ENCODE results near the gene BTG1.

Gene BTG1

GRCh38 chr12:92145731-92146496 is at the start of gene BTG1:
Gene BTG1 (minus strand): TSS chr12:92145846. CDS start chr12:92145535, 311 bp downstream.
- peak; percentile 96 for DNase-seq (ENCODE audit: low read depth)

GRCh38 chr12:92194561-92194960 is 48.9 kb upstream of the BTG1 start:
- no peak for DNase-seq (ENCODE audit: low read depth)

- DNase-seq (ENCODE audit: low read depth), result no peak
Measured at GRCh38 chr12:92193846-92194245, 48.2 kb upstream of the BTG1 start.

GRCh38 chr12:92193063-92193462 is 47.4 kb upstream of the BTG1 start:
- DNase-seq (ENCODE audit: low read depth), result no peak

GRCh38 chr12:92192360-92192759 is 46.7 kb upstream of the BTG1 start:
- DNase-seq (ENCODE audit: low read depth), result no peak

GRCh38 chr12:92191061-92191460 is 45.4 kb upstream of the BTG1 start:
- DNase-seq (ENCODE audit: low read depth), result no peak

- DNase-seq (ENCODE audit: low read depth), result no peak
Measured at GRCh38 chr12:92188517-92189188, 43.0 kb upstream of the BTG1 start.

GRCh38 chr12:92186038-92186470 is 40.4 kb upstream of the BTG1 start:
- DNase-seq (ENCODE audit: low read depth), result no peak

- no peak for DNase-seq (ENCODE audit: low read depth)
Measured at GRCh38 chr12:92185052-92185451, 39.4 kb upstream of the BTG1 start.

- DNase-seq (ENCODE audit: low read depth), result no peak
Measured at GRCh38 chr12:92183575-92183974, 37.9 kb upstream of the BTG1 start.

GRCh38 chr12:92178340-92178739 is 32.7 kb upstream of the BTG1 start:
- no peak for DNase-seq (ENCODE audit: low read depth)

- DNase-seq (ENCODE audit: low read depth), result no peak
Measured at GRCh38 chr12:92176646-92177045, 31.0 kb upstream of the BTG1 start.

- no peak for DNase-seq (ENCODE audit: low read depth)
Measured at GRCh38 chr12:92175961-92176360, 30.3 kb upstream of the BTG1 start.

- no peak for DNase-seq (ENCODE audit: low read depth)
Measured at GRCh38 chr12:92170050-92170449, 24.4 kb upstream of the BTG1 start.

GRCh38 chr12:92167075-92167474 is 21.4 kb upstream of the BTG1 start:
- DNase-seq (ENCODE audit: low read depth), result no peak

GRCh38 chr12:92164712-92165111 is 19.1 kb upstream of the BTG1 start:
- no peak for DNase-seq (ENCODE audit: low read depth)

GRCh38 chr12:92162079-92162478 is 16.4 kb upstream of the BTG1 start:
- DNase-seq (ENCODE audit: low read depth), result no peak

GRCh38 chr12:92158796-92159439 is 13.3 kb upstream of the BTG1 start:
- no peak for DNase-seq (ENCODE audit: low read depth)

- no peak for DNase-seq (ENCODE audit: low read depth)
Measured at GRCh38 chr12:92156704-92157395, 11.2 kb upstream of the BTG1 start.

- no peak for DNase-seq (ENCODE audit: low read depth)
Measured at GRCh38 chr12:92156139-92156538, 10.5 kb upstream of the BTG1 start.

GRCh38 chr12:92155733-92156132 is 10.1 kb upstream of the BTG1 start:
- DNase-seq (ENCODE audit: low read depth), result no peak

- DNase-seq (ENCODE audit: low read depth), result no peak
Measured at GRCh38 chr12:92151916-92152315, 6.3 kb upstream of the BTG1 start.

- DNase-seq (ENCODE audit: low read depth), result no peak
Measured at GRCh38 chr12:92149563-92149962, 3.9 kb upstream of the BTG1 start.
